ENCODE data around the gene CAMSAP1.

CAMSAP1 gene

DNA sequence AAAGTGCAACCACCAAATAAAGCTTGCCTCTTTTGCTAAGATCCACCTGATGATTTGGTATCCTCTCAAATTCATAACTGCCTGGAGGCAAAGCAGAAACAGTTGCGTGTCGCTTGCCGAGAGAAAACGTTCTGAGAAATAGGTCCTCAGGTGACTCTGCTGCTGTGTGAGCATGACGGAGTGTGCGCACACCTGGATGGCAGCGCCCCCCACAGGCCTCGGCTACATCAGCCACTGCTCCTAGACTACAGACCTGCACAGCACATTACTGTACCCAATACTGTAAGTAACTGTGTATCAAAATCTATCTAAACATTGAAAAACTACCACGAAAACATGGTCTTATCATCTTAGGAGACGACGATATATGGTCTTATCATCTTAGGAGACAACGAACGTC, 87.4 kb downstream of the CAMSAP1 start:
- TF ChIP-seq PPARA (CRISPR knock-in tag; IDR thresholded peaks at IDR 0.05; ENCODE audit: borderline replicate concordance) (no peak), CSRNP3 (CRISPR knock-in tag; IDR thresholded peaks at IDR 0.05) (no peak), ZFP30 (CRISPR knock-in tag; IDR thresholded peaks at IDR 0.05) (no peak), ZNF565 (CRISPR knock-in tag; conservative IDR thresholded peaks at IDR 0.05; ENCODE audit: low read depth) (no peak), OSR1 (CRISPR knock-in tag; IDR thresholded peaks at IDR 0.05) (no peak), BACH2 (CRISPR knock-in tag; IDR thresholded peaks at IDR 0.05; ENCODE audit: borderline replicate concordance) (no peak), TSHZ2 (CRISPR knock-in tag; IDR thresholded peaks at IDR 0.05) (no peak), TOX (CRISPR knock-in tag; IDR thresholded peaks at IDR 0.05; ENCODE audit: borderline replicate concordance) (no peak), RARB (CRISPR knock-in tag; IDR thresholded peaks at IDR 0.05) (no peak), ARNTL (CRISPR knock-in tag; IDR thresholded peaks at IDR 0.05; ENCODE audit: borderline replicate concordance, low read depth) (no peak), ZC3H10 (CRISPR knock-in tag; IDR thresholded peaks at IDR 0.05) (no peak), ISL1 (CRISPR knock-in tag; IDR thresholded peaks at IDR 0.05) (no peak), GLIS3 (CRISPR knock-in tag; IDR thresholded peaks at IDR 0.05) (no peak)
- TF ChIP-seq, protein P1, sequence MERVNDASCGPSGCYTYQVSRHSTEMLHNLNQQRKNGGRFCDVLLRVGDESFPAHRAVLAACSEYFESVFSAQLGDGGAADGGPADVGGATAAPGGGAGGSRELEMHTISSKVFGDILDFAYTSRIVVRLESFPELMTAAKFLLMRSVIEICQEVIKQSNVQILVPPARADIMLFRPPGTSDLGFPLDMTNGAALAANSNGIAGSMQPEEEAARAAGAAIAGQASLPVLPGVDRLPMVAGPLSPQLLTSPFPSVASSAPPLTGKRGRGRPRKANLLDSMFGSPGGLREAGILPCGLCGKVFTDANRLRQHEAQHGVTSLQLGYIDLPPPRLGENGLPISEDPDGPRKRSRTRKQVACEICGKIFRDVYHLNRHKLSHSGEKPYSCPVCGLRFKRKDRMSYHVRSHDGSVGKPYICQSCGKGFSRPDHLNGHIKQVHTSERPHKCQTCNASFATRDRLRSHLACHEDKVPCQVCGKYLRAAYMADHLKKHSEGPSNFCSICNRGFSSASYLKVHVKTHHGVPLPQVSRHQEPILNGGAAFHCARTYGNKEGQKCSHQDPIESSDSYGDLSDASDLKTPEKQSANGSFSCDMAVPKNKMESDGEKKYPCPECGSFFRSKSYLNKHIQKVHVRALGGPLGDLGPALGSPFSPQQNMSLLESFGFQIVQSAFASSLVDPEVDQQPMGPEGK (CRISPR knock-in tag; IDR thresholded peaks at IDR 0.05; ENCODE audit: borderline replicate concordance): no peak

GRCh38 chr9:135818718-135819475, 88.4 kb downstream of the CAMSAP1 start:
- ATAC-seq: no peak
- TF ChIP-seq ISL1 (CRISPR knock-in tag; IDR thresholded peaks at IDR 0.05) (no peak), ARNTL (CRISPR knock-in tag; IDR thresholded peaks at IDR 0.05; ENCODE audit: borderline replicate concordance, low read depth) (no peak), TCF4 (CRISPR knock-in tag; IDR thresholded peaks at IDR 0.05; ENCODE audit: borderline replicate concordance) (no peak), TOX (CRISPR knock-in tag; IDR thresholded peaks at IDR 0.05; ENCODE audit: borderline replicate concordance) (no peak), BACH2 (CRISPR knock-in tag; IDR thresholded peaks at IDR 0.05; ENCODE audit: borderline replicate concordance) (no peak), ZNF565 (CRISPR knock-in tag; conservative IDR thresholded peaks at IDR 0.05; ENCODE audit: low read depth) (no peak)

More for the DNA sequence above, 87.4 kb downstream of the CAMSAP1 start:
- ATAC-seq: no peak

DNA sequence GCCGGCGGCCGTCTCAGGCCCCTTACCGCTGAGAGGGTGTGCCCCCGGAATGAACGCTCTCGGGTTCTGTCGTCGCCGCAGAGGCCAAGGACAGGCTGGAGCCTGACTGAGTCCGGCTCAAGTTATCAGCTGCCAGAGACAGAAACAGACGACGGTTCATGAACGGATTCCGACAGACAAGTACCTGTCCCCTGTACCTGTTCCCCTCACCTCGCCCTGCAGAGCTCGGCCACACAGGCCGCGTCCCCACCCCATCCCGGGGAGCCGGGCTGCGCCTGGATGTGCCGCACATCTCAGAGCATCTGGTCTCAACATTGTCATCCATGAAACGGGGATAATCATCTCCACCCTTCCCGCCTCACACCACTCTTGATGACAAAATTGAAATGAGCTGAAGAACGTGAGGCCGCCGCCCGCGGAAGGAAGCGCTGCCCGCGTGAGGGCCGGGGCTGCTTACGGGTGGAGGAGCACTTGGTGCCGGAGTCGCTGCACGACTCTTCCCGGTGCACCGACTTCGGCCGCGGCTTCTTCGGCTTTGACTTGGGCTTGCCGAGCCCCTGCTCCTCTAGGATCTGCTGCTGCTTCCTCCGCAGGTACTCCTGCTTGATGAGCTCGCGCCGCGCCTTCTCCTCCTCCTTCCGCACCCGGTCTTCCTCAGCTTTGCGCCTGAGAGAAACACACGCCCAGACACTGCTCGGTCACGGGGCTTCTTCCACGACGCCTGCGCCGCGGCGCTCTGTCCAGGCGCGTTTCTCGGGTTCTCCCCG, 89.2 kb downstream of the CAMSAP1 start:
- TF ChIP-seq CSRNP3 (CRISPR knock-in tag; IDR thresholded peaks at IDR 0.05) (no peak), ZC3H10 (CRISPR knock-in tag; IDR thresholded peaks at IDR 0.05) (no peak), OSR1 (CRISPR knock-in tag; IDR thresholded peaks at IDR 0.05) (no peak)
- TF ChIP-seq, protein P2, sequence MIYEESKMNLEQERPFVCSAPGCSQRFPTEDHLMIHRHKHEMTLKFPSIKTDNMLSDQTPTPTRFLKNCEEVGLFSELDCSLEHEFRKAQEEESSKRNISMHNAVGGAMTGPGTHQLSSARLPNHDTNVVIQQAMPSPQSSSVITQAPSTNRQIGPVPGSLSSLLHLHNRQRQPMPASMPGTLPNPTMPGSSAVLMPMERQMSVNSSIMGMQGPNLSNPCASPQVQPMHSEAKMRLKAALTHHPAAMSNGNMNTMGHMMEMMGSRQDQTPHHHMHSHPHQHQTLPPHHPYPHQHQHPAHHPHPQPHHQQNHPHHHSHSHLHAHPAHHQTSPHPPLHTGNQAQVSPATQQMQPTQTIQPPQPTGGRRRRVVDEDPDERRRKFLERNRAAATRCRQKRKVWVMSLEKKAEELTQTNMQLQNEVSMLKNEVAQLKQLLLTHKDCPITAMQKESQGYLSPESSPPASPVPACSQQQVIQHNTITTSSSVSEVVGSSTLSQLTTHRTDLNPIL (CRISPR knock-in tag; IDR thresholded peaks at IDR 0.05; ENCODE audit: low read depth): no peak

More for the DNA sequence above, 89.2 kb downstream of the CAMSAP1 start:
- no peak for ATAC-seq

All from SK-N-SH treated with all-trans-retinoic acid at 6 μM for 48 hours (cell line).